Renal pelvis (tissue), 4 donors: Measurements from ENCODE around the gene PARD3. TPM values are rescaled to one million over a fixed set of nuclear protein-coding genes. Genes with fewer than 3 reads are reported as not detected.
"Not testable (repeated sequence)": the region's sequence is repeated elsewhere in the genome, so short reads cannot be mapped to it uniquely, and the experiment has no call there.

Source experiments
- DNase-seq: peaks from one replicate; pipeline ENCODE4 v3.0.0-alpha.2; 2013
- polyA plus RNA-seq, 3 donors: library from polyadenylated mRNA; unstranded; fragments of 120-200 nt; gene quantifications; one replicate each; pipeline ENCODE4 v1.2.1, GENCODE V29; 2013; ENCODE audit not compliant: insufficient read length in 3 of 3

PARD3 gene
- polyA plus RNA-seq, 3 donors: 66.9 to 71.1 (median 71.1) TPM

DNA sequence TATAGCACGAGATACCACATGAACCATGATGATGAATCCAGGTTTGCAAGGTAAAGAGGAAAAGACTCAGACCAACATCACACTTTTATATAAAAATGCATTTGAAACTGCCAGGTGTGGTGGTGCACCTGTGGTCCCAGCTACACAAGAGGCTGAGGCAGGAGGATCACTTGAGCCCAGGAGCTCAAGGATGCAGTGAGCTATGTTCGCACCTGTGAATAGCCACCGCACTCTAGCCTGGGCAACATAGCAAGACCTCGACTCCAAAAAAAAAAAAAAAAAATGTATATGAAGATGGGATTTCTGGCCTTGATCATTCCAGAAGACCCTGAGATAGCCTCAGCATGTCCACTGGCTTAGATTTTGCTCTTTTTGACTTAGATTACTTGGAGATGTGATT is 161.6 kb downstream of the PARD3 start:
- DNase-seq: no peak

DNA sequence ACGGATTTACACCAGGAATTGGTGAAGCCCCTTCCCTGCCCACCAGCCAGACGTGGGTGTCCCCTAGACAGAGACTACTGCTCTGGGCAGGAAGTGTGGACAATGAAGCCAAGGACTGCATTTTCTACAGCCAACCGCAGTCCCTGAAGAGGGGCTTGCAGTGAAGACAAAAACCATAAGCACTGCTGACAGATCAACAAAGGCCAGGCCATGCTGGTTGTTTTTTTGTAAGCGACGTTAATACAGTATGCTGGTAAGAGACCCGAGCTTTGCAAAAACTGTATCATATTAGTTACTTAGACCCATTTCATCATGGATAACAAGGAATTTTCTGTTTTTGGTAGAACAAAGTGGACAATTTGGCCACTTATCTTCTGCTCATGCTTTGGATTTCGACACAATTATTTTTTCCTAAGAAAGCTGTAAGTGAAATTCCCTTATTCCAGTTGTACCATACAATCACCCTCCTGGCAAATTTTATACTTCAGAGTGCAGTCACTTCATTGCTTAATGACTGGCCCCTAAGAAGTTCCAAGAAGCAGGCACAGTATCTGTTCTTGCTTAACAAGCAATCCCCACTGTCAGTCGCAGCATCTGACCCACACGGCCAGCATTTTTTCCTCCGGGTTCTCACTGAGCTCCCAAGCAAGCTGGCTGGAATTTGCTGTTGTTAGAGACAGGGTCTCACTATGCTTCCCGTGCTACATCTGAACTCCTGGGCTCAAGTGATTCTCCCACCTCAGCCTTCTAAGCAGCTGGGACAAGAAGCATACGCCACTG is 163.5 kb downstream of the PARD3 start:
- DNase-seq: no peak

DNA sequence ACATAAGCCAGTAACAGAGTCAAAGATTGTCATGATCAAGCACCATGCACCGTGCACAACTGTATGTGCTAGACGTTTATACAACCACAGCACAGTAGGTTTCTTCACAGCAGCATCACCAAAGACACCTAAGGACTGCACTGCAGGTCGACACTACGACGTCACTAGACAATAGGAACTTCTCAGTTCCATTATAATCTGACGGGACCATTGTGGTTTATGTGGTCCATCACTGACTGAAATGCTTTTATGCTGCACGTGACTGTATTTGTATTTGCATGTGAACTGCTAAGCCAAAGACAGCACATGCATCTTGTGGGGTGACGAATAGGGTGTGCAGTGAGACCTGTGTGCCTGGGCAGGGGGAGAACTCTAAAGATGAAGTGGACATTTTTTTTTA is 164.9 kb downstream of the PARD3 start:
- DNase-seq: no peak

DNA sequence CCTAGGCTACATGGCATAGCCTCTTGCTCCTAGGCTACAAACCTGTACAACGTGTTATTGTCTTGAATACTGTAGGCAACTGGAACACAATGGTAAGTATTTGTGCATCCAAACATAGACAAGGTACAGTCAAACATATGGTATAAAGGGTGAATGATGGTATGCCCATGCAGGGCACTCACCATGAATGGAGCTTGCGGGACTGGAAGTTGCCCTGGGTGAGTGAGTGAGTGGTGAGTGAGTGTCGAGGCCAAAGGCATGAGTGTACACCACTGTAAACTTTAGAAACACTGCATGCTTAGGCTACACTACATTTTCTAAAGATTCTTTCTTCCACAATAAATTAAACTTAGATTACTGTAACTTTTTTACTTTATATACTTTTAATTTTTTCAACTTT is 165.7 kb downstream of the PARD3 start:
- DNase-seq: no peak

DNA sequence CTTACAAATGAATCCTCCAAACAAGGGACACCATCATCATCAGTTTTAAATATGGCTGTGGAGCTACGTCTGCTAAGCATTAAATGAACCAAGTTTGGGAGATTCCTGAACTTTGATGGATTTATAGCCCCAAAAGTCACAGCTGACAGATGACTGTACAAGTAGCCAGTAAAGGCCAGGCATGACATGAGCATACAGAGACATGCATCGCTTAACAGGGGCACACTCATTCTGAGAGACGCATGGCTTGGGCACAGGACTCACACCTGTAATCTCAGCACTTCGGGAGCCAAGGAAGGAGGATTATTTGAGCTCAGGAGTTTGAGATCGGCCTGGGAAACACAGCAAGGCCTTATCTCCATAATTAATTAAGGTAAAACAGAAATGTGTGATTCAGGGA is 166.2 kb downstream of the PARD3 start:
- no peak for DNase-seq

DNA sequence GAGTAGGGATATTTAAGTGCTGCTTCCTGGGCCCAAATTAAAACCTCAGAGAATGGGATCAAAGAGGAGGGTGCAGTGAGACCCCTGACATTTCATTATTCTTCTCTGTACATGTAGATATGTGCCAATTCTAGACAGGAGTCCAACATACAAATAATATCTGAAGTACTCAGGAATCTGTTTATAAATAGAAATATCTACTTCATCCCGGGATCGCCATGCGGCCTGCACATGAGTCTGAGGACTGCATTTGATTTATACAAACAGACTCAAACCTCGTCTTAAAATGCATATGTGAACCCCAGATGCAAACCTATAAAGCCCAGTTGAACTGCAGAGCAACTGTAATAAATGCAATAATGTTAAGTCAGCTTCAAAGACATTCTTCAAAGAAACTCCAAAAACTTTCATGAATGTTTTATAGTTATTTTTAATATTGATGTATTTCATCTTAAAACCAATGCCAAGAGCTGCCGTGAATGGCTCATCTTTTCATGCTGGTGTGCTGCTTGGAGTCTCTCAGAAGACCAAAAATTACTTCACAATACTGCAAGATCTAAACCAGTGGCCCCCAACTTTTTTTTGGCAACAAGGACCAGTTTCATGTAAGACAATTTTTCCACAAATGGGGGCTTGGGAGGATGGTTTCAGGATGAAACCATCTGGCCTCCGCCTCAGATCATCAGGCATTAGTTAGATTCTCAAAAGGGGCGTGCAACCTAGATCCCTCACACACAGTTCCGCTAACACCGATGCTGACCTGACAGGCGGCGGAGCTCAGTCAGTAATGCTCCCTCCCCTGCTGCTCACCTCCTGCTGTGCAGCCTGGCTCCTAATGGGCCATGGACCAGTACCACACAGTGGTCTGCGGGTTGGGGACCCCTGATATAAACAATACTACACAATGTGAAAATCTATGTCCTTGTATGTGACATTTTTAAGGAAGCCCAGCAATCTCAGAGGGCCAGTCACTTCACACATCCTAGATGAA is 166.9 kb downstream of the PARD3 start:
- DNase-seq: no peak

DNA sequence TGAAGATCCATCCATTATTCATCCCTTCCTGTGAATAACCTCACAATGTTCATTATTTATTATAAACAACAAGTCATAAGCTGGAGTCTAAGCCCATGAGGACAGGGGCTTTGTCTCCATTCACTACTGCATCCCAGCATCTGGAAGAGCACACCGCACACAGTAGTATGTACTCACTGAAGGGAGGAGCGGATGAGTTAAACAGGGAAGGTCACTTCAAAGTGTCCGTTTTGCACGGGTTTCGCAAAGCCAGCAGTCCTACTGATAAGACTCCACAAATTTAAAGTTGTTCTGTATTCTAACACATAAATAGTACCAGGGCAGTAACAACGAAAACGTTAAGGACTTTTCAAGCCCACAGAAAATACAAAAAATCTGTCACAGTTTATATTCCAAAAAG is 167.9 kb downstream of the PARD3 start:
- no peak for DNase-seq

DNA sequence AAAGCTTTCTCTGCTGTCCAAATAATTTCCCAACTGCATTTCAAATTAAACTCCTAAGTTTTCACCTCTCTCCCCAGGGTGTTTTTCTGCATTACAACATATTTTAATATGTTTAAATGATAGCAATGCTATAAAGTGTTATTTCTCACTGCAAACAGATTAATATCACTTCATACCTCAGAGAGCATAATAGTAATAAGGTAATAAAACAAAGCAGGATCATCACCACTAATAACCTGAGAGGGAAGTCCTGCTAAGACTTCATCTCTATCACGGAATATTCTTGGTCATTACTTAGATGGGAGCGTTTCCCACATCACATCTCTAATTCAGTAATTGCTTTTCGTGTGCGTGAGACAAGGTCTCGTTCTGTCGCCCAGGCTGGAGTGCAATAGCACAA is 168.8 kb downstream of the PARD3 start:
- DNase-seq: no peak

DNA sequence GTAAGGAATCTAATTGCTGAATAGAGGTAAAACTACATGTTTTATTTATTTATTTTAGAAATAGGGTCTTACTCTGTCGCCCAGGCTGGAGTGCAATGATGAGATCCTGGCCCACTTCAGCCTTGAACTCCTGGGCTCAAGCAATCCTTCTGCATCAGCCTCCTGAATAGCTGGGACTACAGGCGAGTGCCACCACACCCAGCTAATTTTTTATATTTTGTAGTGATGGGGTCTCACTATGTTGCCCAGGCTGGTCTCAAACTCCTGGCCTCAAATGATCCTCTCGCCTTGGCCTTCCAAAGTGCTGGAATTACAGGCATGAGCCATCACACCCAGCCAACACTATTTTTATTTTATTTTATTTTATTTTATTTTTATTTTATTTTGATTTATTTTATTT is 170.3 kb downstream of the PARD3 start:
- not testable (repeated sequence) for DNase-seq

DNA sequence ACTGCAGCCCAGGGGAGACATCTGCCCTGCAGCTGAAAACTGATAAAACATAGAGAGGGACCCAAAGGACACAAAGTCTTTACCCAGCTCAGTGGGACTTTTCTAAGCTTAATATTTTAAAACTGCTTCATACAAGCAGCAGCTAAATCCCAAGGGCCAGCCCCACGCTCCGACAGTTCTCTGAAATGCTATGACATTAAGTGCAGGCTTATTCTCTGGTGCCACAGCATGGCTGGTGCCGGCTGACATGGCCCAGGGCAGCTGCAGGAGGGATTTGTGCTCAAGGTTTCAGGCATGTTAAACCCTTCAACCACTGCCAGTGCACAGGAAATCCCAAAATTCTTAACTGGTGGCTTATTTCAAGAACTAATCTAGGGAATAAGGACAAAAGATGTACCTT is 170.9 kb downstream of the PARD3 start:
- no peak for DNase-seq

DNA sequence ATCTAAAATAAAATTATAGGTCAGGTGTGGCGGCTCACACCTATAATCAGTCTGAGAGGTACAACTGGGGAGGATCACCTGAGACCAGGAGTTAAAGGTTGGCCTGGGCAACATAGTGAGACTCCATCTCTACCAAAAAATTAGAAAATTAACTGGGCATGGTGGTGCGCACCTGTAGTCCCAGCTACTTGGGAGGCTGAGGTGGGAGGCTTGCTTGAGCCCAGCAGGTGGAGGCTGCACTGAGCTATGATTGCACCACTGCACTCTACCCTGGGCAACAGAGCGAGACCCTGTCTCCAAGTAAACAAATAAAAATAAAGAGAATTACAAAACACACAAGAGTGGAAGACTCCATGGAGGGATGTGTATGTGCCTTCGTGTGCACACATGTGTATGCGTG is 171.5 kb downstream of the PARD3 start:
- DNase-seq: no peak

DNA sequence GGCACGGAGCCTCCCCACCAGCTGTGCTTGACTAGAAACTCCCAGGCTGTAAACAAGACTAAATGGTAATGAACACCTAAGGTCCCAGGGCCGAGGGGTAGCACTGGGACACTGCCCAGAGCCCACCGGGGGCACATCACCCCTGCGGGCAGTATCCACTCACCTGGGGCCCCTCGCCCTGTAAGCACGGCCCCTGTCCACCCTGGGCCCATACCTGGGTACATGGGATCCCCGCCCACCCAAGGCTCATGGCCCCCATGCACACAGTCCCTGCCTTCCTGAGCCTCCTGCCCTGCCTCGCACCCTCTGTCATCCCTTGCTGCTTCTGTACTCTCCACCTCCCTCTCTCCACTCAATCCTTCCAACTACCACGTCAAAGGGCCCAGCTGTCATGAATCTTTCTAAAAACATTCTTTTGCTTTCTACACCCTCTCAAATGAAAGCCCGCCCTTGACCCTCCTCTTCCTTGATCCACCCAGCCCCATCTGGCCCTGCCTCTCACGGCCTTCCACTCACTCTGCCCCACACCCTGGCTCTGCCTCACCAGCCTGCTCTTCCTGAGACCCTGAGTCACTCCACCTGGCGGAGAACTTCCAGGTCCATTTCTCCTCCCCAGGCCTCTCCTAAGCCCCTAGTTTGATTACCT is 173.1 kb downstream of the PARD3 start:
- no peak for DNase-seq

DNA sequence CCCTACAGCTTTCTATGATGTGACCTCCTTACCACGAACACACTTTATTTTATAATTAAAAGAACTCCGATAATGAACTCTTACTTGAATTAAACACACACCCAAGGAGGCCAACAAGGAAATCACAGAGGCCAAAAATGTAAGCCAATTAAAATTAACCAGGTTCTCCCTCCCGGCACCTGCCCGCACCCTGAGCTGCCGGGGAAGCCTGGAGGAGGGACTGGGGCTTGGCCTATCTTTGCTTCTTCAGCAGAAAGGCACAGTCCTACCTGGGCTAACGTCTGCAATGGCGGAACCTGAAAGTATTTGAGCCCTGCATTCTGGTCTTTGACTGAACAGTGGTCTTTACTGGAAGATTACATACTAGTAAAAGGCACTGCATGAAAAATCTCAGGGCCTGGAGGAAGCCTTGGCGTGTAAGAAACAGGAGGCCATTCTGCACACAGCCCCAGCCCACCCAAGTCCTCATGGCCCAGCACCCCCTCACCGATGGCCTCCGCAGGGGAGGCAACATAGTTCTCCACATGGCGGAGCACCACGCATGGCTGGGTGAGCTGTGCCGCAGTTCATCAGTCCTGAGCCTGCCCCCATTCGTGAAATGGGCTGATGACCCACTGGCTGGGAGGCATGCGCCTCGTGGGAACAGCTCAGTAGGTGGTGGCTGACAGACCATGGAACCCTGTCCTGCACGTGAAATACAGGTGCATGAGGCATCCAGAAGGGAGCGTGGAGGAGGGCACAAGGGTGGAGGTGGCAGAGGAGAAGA is 173.8 kb downstream of the PARD3 start:
- DNase-seq: no peak

DNA sequence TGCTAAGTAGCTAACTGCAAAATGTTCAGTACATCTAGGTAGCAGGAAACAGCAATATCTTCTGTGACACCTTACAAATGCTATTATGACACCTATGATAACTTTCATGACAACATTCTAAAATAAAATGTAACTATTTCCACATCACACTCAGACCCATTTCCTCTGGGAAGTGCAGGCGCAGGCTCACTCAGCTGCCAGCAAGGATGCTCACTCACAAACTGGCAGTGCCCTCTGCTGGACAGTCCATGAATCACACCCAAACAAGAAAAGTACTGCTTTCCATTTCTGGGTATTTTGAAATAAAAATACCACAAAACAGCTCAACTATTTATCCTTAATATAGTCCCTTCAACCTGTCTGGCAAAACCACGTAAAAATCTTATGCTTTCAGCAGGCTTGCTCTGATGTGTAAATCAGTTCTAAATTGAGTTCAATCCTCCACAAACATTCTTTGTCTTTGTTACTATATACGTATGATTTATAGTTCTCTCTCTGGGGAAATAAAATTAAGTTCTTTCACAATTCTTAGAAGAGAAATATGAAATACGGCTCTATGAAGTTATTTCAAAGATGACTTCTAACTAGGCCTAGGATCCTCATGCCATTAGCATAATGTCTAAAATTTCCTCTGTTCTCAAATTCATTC is 176.6 kb downstream of the PARD3 start:
- DNase-seq: peak; percentile 76

DNA sequence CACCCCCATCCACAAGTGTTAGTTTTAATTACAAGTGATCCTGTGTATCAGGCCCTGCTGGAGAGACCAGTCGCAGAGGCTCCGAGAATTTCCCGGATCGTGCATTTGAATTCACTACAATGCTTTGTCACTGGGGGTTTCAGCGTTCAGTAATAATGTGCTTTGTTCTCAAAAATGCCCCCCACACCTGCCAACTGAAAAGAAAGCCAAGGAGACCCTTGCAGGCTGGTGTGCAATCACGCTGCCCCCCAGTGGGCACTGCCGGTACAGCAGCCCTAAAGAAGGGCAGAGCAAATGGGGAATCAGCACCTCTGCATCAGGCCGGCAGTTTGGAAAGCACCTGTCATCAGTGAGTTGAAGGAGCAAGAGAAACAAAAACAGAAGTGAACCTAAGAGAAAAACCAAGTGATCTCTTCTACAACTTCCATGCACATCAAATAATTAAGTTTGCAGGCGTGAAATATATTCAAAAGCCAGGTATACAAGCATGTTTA is 177.6 kb downstream of the PARD3 start:
- DNase-seq: peak; percentile 49

DNA sequence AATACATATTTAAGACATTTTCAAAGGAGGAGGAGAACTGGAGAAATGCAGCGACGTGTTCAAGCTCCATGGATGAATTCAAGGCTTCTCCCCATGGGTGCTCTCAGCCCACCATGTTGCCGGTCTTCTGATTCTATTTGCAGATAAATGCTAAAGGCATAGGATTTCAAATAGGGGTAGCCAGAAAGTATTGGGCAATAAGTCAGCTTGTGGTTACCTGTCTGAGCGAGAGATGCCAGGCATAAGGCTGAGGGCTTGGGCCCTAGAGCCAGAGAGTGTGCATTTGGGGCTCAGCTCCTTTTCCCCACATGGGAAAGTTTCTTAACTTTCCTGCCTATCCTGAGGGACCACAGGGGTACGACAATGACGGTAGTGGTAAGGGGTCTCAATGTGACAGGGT is 180.0 kb downstream of the PARD3 start:
- no peak for DNase-seq

DNA sequence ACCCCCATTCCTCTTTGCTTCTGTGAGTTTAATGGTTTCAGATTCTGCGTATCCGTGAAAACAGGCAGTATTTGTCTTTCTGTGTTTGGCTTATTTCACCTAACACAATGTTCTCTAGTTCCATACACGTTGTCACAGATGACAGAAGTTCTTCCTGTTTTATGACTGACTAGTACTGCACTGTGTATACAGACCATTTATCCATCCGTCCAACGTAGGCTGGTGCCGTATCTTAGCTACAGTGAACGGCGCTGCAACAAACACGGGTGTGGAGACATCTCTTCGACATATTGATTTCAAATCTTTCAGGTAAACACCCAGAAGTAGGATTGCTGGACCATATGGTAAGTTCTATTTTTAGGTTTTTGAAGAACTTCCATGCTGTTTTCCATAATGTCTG is 181.7 kb downstream of the PARD3 start:
- DNase-seq: no peak

DNA sequence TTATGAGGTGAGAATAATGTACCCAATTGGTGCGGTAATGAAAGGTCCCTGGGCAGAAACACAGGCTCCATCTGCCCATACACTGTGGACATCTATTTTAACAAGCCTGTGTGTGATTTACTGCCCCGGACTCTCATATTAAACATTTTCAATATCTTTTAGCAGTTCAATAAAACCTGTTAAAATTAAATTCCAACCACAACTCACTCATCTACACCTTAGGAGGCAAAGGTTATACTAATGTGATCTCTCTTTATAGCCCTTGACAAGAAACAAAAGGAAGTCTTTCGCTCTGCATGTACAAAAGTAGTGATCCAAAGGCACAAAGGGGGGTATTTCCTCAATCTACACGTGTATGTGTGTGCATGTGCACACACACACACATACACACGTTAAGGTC is 186.0 kb downstream of the PARD3 start:
- no peak for DNase-seq

DNA sequence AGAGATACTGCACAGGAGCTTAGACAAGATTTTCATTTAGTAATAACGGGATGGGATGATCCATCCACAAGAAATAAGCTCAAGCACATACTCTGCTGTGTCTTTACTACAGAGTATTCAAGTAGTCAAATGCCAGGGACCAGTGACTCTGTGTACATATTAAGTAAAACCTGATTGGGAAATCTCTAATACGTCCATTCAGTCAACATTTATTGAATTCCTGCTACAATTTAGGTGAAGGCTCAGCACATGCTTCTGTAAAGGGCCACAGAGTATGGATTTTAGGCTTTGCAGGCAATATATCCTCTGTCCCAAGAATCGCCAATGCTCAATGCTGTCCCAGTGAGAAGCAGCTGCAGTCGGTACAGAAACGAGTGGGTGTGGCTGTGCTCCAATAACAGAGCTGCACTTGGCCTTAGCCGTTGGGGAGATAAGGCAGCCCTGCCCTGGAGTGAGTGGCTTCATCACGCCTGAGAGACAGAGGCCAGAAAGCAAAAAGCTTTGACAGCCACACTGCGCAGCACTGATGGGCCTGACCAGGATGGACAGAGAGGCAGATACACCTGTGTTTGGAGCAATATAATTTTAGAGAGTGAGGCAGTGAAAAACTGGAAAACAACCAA is 186.8 kb downstream of the PARD3 start:
- no peak for DNase-seq

DNA sequence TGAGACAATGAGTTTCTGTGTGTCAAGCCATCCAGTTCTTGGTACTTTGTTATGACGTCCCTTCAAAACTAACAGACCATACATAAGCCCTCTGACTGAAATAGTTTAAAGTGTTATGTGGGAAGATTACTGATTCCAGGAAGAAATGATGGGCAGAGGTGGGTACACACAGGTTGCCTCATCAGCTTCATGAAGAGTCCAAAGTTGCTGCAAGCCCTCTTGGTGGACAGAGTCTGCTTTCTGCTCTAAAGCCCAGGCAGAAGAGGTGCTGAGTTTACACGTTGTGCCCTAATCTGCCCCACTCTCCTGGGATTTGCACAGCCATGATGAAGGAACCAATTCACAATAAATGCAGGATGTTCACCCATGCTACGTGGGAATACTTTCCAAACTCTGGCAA is 187.4 kb downstream of the PARD3 start:
- DNase-seq: no peak

DNA sequence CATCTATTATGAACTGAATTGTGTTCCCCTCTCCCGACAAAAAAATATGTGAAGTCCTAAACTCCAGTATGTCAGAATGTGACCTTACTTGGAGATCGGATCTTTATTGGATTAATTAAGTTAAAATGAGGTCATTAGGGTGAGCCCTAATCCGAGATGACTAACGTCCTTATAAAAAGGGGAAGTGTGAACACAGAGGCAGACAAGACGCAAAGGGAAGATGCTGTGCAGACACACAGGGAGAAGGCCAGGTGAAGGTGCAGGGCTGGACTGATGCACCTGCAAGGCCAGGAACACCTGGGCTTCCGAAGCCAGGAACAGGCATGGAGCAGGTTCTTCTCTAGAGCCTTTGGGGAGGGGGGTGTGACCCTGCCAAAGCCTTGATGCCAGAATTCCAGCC is 187.8 kb downstream of the PARD3 start:
- no peak for DNase-seq
